K562 (cell line): ENCODE data around the gene EXOSC9. TPM values are rescaled to one million over a fixed set of nuclear protein-coding genes. Genes with fewer than 3 reads are reported as not detected.

Experiments used
- CBFA2T2 ChIP-seq: fragments of 450-650 bp; conservative IDR thresholded peaks from 2 replicates; pipeline ENCODE4 v1.6.1; 2017; ENCODE audit warnings: mild to moderate bottlenecking
- CEBPG ChIP-seq, 3 experiments: fragments of 200-800 bp in 1 of 3; sonication (Bioruptor generic) in 1 of 3; sonication (generic) in 1 of 3; formaldehyde crosslinking in 1 of 3; IDR thresholded peaks in 2 of 3; conservative IDR thresholded peaks in 1 of 3; 2 replicates each; pipeline versions ENCODE4 v1.6.1 to v1.8.0; 2016 to 2022; ENCODE audit warnings: missing compliant biosample characterization in 2 of 3, missing genetic modification characterization in 2 of 3, mild to moderate bottlenecking in 1 of 3, missing genetic modification reagents in 1 of 3
- EGR1 ChIP-seq: fragments of 450-650 bp; conservative IDR thresholded peaks from 2 replicates; pipeline ENCODE4 v1.6.1; 2017; ENCODE audit warnings: mild to moderate bottlenecking
- HDAC8 ChIP-seq: fragments of 450-650 bp; IDR thresholded peaks from 2 replicates; pipeline ENCODE4 v1.6.1; 2016; ENCODE audit warnings: mild to moderate bottlenecking, missing genetic modification characterization, moderate library complexity, missing compliant biosample characterization
- HOMEZ ChIP-seq: fragments of 250-450 bp; sonication (Bioruptor Pico); IDR thresholded peaks from 2 replicates; pipeline ENCODE4 v1.4.0; 2020; ENCODE audit warnings: mild to moderate bottlenecking, moderate library complexity
- NFE2 ChIP-seq: IDR thresholded peaks from 2 replicates; pipeline ENCODE4 v1.6.1; 2014; ENCODE audit warnings: antibody characterized with exemption, low read depth
- POLR2AphosphoS5 ChIP-seq: IDR thresholded peaks from 2 replicates; pipeline ENCODE4 v1.6.1; 2011; ENCODE audit warnings: mild to moderate bottlenecking, low read depth, low read length, moderate library complexity; ENCODE audit not compliant: control insufficient read depth, insufficient read depth
- RREB1 ChIP-seq: fragments of 250-450 bp; sonication (Bioruptor Pico); IDR thresholded peaks from 2 replicates; pipeline ENCODE4 v1.4.0; 2020
- STAT5A ChIP-seq: IDR thresholded peaks from 2 replicates; pipeline ENCODE4 v1.6.1; 2012; ENCODE audit warnings: low read length, inconsistent platforms, borderline replicate concordance
- polyA plus RNA-seq, 8 experiments: library from polyadenylated mRNA; depleted of rRNA in 4 of 8; stranded (reverse) in 5 of 8; unstranded in 3 of 8; fragments of >200 nt; fragmentation: Nextera tagmentation in 2 of 8; fragmentation: Illumina TruSeq in 1 of 8; extraction: Ambion mirVana in 2 of 8; extraction: Trizol in 1 of 8; gene quantifications; 2 replicates each; pipeline versions ENCODE4 v1.2.1 to v1.2.3, GENCODE V29; 2011 to 2014; ENCODE audit warnings: inconsistent platforms in 1 of 8, missing spikeins in 1 of 8
- total RNA-seq, 7 experiments: library from RNA; depleted of rRNA in 6 of 7; stranded (reverse); fragments of >200 nt in 6 of 7; fragmentation: Illumina TruSeq in 2 of 7; extraction: Trizol in 2 of 7; gene quantifications; 2 replicates each; pipeline versions ENCODE4 v1.2.1 to v1.2.3, GENCODE V29; 2011 to 2021; ENCODE audit warnings: low replicate concordance in 1 of 7
- TF ChIP-seq, protein P1 (sequence below), 2 experiments: fragments of 150-350 bp in 1 of 2; IDR thresholded peaks; 2 replicates each; pipeline ENCODE4 v1.6.1; 2012 to 2016; ENCODE audit warnings: low read depth in 2 of 2, low read length in 2 of 2, mild to moderate bottlenecking in 1 of 2, moderate library complexity in 1 of 2
- TF ChIP-seq, protein P2 (sequence below), 2 experiments: IDR thresholded peaks in 1 of 2; conservative IDR thresholded peaks in 1 of 2; 2 replicates each; pipeline ENCODE4 v1.6.1; 2016; ENCODE audit warnings: low read depth in 2 of 2, mild to moderate bottlenecking in 1 of 2, missing compliant biosample characterization in 1 of 2, missing genetic modification characterization in 1 of 2, moderate library complexity in 1 of 2

The EXOSC9 gene
- total and polyA plus RNA-seq, 9 of the 15 experiments (the other 6 are each of a cell fraction or from before 2014, with no cell fraction given): 64.7 to 166 (median 115) TPM

DNA sequence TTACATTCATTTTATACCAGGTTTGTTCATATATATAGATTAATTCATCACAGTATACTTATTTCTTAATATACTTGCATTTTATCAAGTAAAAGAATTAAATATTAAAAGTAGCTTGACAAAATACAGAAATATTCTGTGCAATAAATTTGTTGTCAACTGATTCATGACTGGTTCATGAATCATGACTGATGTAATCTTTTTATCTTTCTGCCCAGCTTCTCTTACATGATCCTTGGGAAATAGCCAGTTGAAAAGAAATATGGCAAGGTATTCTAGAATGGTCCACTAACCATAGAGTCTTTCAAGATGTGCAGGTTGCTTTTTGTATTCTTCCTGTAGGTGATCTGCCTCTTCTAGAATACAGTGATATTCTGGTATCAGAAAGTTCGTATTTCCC is 26.7 kb downstream of the EXOSC9 start (continued):
- TF ChIP-seq RREB1 (CRISPR knock-in tag): no peak
- TF ChIP-seq EGR1: no peak
- 0 out of 2 replicates have a peak, but pooled peaks have one; percentile 24 for TF ChIP-seq POLR2AphosphoS5
- TF ChIP-seq HDAC8: no peak
- no peak for TF ChIP-seq HOMEZ (CRISPR knock-in tag)
- 0 out of 2 replicates have a peak, but pooled peaks have one; percentile 47 for TF ChIP-seq NFE2
- no peak for TF ChIP-seq CEBPG (CRISPR knock-in tag; IDR thresholded peaks at IDR 0.05)
- peak; percentile 24 to 82; a peak in 2 of 4 replicates for TF ChIP-seq CEBPG (tag; conservative IDR thresholded peaks at IDR 0.05 in 1 of 2, IDR thresholded peaks at IDR 0.05 in 1 of 2)
- TF ChIP-seq, protein P1, sequence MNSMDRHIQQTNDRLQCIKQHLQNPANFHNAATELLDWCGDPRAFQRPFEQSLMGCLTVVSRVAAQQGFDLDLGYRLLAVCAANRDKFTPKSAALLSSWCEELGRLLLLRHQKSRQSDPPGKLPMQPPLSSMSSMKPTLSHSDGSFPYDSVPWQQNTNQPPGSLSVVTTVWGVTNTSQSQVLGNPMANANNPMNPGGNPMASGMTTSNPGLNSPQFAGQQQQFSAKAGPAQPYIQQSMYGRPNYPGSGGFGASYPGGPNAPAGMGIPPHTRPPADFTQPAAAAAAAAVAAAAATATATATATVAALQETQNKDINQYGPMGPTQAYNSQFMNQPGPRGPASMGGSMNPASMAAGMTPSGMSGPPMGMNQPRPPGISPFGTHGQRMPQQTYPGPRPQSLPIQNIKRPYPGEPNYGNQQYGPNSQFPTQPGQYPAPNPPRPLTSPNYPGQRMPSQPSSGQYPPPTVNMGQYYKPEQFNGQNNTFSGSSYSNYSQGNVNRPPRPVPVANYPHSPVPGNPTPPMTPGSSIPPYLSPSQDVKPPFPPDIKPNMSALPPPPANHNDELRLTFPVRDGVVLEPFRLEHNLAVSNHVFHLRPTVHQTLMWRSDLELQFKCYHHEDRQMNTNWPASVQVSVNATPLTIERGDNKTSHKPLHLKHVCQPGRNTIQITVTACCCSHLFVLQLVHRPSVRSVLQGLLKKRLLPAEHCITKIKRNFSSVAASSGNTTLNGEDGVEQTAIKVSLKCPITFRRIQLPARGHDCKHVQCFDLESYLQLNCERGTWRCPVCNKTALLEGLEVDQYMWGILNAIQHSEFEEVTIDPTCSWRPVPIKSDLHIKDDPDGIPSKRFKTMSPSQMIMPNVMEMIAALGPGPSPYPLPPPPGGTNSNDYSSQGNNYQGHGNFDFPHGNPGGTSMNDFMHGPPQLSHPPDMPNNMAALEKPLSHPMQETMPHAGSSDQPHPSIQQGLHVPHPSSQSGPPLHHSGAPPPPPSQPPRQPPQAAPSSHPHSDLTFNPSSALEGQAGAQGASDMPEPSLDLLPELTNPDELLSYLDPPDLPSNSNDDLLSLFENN (IDR thresholded peaks at IDR 0.05; ENCODE audit: low read depth in 2 of 2, low read length in 2 of 2): peak in 1 of 2 experiments; percentile 73; a peak in 2 of 4 replicates
- TF ChIP-seq, protein P2, sequence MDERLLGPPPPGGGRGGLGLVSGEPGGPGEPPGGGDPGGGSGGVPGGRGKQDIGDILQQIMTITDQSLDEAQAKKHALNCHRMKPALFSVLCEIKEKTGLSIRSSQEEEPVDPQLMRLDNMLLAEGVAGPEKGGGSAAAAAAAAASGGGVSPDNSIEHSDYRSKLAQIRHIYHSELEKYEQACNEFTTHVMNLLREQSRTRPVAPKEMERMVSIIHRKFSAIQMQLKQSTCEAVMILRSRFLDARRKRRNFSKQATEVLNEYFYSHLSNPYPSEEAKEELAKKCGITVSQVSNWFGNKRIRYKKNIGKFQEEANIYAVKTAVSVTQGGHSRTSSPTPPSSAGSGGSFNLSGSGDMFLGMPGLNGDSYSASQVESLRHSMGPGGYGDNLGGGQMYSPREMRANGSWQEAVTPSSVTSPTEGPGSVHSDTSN (CRISPR knock-in tag; IDR thresholded peaks at IDR 0.05; ENCODE audit: low read depth): no peak
- TF ChIP-seq, protein P2 (tag; conservative IDR thresholded peaks at IDR 0.05; ENCODE audit: low read depth): peak; percentile 90
- TF ChIP-seq STAT5A: peak; percentile 45; the same call in 1 of the 2 replicates
- TF ChIP-seq CBFA2T2: peak; percentile 46; the same call in 1 of the 2 replicates
